Stimulated activated CD4-positive, alpha-beta T cell treated with anti-CD3 and anti-CD28 coated beads, Interleukin-15, amount 100 ng/mL, for 48 hours (primary cell): Measurements from ENCODE around the gene TAP2.
"Not testable (repeated sequence)": the region's sequence is repeated elsewhere in the genome, so short reads cannot be mapped to it uniquely, and the experiment has no call there.

ENCODE experiments used
- DNase-seq, 2 donors: peaks; one replicate each; pipeline ENCODE4 v3.0.0-alpha.2; 2020; ENCODE audit warnings: low read depth in 2 of 2

Gene TAP2

DNA sequence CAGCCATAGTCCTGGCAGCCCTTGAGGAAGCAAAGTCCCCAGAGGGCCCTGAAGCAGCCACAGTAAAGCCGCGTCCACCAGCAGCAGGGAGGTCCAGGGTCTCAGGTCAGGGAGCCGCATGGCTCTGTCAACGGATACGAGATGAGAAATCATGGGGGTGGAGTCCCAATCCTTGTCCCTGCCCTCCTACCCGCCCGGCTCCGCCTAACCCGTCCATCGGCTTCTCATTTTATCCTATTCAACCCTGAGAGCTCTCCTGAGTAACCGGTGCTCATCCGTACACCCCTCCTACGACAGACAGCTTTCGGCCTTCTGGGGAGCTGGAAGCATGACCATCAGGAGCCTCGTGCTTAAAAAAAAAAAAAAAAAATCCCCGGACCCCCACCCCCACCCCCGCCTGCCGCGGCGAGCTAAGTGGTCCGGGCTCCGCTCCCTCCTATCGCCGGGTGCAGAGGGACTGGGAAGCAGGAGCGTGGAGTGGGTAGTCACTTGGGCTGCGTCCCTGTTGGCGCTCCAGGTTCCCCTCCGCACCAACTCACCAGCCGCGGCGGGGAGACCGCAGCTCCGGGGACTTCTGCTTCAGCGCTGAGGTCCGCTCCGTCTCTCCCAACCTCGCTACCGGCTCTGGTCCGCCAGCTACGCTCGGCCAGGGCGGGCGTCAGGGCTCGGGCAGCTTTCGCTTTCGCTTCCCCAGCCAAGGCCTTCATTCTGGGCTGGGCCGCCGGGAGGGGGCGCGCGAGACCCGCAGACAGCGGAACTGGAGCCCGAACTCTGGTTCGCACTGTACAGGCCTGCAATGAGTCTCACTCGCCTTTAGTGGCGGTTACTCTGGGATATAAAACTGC lies at the start of gene TAP2:
TSS of gene TAP2 (minus strand) at position 626 of the 845 bp plus-strand sequence. CDS start at position 120, 506 bp downstream.
- DNase-seq = peak; percentile 94 to 95

DNA sequence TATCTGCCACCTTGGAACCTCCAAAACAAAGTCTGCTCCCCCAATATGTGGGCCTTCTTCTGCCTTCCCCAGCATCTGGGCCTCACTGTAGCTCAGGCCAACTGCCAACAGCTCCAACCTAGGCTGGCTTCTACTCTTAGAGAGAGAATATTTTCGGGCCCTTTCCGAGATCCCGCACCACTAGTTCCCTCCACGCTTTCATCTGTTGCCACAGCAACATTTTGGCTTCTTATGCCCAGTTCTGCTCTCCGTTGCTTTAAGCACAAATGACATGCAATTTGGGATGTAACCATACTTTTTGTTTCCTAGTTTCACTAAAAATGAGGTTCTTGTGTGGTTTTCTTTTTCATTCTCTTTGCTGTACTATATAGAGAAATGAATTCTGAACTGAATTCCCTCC lies 49.1 kb upstream of the TAP2 start:
- DNase-seq = no peak

DNA sequence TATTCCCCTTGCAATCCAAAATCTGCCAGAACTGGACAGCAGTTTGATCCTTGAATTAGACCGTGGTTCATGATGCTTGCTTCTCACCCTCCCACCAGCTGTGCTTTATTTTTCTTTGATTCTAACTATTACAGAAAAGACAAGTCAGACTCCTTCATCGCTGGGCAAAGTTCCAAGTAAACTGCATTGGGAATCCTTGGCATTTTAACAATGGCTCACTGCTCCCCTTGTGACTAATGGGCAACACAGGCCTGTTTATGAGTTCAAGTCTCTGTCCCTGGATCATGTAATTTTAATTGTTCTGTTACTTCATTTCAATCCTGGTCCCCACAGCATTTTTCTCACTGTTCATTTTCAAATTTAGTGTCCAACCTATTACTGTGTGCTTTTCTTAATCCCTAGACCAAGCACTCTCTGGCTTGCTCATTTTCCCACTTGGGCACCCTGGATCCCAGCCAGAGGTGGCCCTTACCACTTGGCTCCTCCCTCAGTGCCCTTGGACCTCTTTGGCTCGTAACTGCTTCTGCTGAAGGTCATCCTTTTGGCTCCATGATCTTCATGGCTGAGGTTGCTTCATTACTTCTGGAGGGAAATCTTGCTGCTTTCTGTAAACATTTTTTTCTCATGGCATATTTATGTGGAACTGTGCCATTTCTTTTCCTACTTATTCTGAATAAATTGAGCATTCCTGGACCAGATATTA lies 48.3 kb upstream of the TAP2 start:
- DNase-seq = no peak

DNA sequence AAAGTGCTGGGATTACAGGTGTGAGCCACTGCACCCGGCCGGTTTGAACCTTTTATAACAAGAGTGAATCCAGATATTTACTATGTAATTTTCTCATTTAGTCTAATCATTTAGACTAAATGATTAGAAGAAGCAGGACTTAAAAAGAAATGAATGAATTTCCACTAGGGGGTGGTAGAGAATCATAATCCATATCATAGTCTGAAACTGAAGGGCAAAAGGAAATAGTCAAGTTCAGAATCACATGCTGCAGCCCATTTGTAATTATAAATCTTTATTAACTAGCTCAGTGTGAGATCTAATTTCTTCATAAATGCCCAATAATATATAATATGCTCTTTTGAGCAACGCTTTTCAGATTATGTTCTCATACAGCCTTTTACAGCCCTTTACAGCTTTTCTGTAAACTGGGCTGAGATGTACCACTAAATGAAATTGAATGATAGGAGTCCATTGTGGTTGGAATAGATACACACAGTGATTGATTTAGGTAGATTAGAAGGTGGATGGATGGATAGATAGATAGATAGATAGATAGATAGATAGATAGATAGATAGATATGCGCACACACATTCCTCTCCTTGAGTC lies 47.3 kb upstream of the TAP2 start:
- no peak for DNase-seq

DNA sequence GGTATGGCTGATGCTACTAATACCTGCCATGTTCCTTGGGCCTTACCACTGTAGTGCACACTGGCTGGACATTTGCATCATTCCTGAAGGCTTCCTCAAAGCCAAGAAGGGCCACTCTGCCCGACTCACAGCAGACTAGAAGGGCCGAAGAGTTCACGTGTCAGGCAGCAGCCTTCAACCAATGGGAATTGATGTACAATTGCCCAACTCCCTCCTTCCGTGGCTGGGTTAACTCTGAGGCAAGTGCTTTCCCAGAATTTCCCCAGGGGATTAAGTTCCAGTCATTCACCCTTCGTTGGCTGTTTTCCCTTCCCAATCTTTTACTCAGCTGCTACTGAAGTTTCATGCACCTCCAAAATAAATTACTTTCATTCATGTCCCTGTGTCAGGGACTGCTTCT lies 45.2 kb upstream of the TAP2 start:
- no peak for DNase-seq

DNA sequence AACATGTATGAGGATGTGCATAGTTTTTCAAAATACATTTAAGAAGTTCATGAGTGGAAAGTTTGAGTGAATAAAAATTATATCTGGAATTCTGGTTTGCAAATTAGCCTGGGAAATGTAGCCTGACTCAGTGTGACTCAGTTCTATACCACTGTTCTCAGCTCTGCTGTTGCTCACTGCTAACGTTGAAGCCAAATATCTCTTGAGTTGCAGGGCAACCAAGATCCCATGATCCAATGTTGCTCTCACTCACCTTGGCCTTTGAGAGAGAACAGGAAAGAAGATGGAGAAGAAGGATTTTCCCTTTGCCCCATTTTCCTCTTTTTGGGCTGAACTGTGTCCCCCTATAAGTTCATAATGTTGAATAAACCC lies 44.3 kb upstream of the TAP2 start:
- no peak for DNase-seq

DNA sequence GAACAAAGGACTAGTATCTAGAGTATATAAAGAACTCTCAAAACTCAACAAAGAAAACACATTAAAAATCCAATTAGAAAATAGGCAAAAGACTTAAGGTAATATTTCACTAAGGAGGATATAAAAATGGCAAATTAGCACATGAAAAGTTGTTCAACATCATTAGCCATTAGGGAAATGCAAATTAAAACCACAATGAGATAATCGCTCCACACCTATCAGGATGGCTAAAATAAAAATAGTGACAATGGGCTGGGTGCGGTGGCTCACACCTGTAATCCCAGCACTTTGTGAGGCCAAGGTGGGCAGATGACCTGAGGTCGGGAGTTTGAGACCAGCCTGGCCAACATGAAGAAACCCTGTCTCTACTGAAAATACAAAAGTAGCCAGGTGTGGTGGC lies 42.4 kb upstream of the TAP2 start:
- not testable (repeated sequence) for DNase-seq

DNA sequence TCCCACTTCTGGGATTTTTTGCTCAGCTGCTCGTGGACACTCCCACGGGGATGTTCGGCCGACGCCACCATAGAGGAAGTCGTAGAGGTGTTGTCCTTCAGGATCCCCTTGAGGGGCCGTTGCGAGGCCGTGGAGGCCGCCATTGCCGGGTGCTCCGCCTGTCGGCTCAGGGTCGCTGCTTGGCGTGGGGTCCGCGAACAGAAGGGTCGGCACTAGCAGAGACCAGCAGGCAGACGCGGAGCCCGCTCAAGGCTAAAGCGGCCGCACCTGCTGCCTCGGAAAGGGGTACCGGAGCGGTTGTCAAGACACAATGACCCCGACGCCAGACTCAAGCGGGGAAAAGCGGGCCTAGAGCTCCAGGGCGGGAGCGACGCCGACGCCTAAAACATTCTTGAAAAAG lies 41.2 kb upstream of the TAP2 start:
- no peak for DNase-seq

DNA sequence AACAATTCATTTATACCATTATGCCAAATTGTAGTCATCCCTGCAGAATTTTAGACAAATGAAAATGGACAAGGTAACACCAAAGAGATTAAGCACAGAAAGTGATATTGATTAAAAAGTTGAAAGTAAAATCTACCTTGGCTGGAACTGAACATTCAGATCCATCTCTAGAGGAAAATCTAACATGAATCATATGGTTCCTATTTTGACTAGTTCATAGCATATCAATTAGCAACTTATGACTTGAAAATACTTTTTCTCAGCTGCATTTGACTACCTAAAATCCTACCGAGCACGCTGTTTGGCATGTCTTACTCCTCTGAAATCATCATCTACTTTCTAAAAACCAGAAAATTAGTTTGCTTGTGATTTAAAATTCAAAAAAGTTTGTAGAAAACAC lies 38.1 kb upstream of the TAP2 start:
- no peak for DNase-seq

DNA sequence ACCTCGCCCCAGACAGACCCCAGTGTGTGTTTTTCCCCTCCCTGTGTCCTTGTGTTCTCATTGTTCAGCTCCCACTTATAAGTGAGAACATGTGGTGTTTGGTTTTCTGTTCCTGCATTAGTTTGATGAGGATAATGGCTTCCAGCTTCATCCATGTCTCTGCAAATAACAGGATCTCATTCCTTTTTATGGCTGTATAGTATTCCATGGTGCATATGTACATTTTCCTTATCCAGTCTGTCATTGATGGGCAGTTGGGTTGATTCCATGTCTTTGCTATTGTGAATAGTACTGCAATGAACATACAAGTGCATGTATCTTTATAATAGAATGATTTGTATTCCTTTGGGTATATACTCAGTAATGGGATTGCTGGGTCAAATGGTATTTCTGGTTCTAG lies 35.4 kb upstream of the TAP2 start:
- not testable (repeated sequence) for DNase-seq

DNA sequence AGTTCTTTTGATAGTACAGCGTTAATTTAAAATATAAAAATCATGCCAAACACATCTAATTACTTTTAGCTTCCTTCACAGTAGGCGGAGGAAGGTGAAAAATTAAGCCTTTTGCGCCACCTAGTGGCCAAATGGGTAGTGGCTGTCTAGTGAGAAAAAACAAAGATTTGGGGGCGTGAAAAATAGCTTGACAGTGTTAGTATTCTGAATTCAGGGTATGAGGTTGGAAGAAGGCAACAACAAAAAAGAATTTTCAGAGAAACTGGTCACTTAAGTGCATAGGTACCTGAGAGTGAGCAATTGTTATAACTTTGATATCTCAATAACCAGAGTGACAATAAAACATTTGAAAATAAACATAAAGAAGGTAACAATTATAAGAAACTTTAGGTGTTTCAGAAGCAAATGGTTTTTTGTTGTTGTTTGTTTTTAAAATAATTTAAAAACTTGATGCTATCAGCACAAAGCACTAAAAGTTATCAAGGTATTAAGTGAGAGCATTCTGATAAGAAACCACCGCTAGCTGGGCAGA lies 29.8 kb upstream of the TAP2 start:
- DNase-seq = peak; percentile 65 to 81

DNA sequence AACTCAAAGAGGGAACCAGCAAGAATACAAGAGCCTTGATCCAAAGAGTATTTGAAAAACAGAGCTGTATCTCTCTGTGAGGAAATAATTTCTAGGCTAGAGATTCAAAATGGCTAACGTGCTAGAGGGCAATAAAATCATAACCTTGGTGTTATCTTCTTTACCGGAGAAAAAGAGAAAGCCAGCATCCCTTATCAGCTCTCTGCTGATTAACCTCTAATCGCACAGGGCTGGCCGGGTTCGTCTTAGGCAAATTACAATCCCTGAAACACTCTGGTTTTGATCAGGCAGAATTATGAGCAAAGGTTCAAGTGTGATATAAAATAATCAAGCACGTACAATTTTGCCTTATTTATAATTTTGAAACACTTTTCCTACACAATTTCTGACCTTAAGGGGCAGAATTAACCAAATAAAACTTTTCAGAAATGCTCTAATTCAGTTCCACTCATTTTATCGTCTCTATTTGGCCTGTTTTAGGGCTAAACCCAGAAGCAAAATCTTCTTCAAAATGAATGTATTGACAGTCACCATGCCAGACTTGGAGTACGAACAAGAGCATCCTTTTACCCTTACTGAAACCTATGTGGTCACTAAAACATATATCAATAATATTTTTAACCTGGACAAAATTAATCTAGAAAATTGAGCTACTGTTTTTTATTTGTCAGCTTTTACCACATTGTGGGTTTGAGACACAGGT lies 29.2 kb upstream of the TAP2 start:
- DNase-seq = no peak

DNA sequence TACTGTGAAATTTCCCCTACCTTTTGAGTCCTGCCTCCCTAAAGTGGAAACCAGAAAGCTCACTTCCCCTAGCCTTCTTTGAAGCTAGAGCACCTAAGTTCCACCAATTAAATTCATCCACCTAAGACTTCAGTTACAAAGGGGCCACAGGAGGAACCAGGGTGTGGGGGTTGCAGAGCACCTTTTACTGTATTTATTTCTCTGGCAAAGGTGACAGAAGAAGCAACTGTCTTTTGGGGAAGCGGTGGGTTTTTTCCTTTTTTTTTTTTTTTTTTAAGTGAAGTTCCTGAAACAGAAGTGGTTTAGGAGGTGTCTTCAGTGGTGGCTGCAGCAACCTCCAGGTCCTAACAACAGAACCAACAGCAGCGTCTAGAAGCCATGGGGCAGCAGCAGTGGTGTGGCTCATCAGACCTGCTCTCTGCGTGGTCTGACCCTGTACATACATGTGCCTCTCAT lies 28.5 kb upstream of the TAP2 start:
- no peak for DNase-seq

DNA sequence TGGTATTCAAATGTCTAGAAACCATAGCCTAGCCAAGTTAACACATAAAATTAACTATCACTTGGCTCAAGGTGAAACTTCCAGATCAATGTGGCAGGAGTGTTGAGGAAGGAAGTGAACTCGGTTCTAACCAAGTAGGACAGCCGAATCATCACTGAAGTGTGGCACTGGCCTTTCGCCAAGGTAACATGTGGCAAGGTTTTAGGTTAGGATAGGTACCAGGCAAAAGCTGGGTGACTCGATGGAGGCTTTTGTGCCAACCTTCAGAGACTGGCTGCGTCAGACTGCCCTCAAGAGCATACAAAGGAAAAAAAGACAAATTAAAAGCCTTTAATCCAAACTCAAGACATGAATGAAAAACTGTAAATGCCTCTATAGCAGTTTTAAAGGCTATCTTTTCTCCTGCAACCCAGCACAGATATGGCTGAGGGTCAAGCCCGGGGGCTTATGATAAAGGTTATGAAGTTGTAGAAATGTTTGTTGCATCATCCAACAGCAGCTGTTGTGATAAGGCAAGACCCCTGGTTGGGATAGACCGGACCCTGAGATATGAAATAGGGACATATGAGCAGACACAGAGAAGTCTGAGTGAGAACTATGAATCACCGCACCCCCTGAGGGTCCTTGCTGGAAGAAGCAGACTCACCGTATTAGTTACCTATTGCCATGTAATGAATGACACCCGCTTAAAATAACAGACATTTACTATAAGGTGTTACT lies 27.3 kb upstream of the TAP2 start:
- no peak for DNase-seq

DNA sequence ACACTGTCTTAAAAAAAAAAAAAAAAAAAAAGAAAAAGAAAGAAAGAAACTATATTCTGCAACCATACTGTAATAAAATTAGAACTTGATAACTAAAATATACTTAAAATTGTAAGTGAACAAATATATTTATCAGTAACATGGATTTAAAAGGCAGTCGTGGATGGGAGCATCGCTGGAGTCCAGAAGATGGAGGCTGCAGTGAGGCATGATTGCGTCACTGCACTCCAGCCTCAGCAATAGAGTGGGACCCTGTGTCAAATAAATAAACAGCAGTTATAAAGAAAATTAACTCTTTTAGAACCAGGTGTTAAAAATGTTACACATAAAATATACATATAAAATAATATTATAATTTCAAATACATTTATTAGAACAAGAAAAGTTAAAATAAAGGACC lies 24.2 kb upstream of the TAP2 start:
- DNase-seq = no peak

DNA sequence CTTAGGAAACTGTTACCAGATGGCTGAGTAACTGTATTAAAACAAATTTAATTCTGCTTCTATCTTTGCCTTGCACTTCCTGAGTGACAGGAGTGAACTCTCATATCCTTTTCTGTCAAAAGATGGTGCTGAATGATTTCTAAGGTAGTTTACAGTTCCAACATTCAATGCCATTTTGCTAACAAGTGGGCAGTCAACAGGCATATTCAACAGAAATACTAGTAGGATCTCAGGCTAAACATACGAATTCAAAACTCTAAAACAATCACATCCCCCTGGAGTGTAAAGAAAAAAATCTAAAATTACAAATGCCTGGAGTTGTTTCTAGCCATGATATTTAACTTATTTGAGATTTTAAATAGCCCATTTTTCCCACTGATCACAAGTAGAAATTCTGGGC lies 22.1 kb upstream of the TAP2 start:
- DNase-seq = no peak

DNA sequence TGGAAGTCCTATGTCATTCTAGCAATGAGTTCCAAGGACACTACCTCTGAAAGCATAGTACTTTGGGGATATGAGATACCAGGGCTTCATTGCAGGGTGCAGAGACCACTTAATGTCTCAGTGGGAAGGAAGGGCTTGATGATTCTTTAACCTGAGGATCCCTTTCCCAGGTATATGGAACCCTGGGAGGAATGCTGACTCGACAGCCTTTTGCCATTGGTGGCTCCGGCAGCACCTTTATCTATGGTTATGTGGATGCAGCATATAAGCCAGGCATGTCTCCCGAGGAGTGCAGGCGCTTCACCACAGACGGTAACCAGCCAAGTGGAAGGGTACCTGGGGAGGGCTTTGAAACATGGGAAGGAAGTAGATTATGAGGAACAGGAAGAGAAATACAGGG lies 19.7 kb upstream of the TAP2 start:
- no peak for DNase-seq

DNA sequence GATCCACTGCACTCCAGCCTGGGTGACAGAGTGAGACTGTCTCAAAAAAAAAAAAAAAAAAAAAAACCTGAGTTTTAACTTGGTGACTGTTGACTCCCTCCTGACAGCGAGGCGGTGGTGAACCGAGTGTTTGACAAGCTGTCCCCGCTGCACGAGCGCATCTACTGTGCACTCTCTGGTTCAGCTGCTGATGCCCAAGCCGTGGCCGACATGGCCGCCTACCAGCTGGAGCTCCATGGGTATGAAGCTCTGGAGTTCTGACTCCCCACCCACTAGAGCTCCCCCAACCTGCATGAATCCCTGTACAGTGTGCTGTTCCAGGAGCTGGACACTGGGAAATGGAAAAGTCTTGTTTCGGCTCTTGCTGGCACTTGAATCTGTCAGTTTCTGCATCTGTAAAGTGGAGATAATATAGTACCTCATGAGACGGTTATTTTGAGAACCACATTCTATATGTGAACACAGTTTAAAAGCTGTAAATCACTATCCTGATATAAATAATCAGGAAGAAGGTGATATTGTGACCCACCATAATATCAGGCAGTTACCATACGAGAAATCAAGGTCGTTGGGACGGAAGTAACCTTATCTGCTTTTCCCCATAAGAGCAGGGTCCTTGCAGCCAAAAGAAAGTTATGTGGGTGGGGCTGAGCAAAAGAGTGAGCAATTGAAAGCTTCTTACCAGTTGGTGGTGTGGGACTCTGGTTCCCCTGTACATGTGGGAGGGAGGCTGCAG lies 18.8 kb upstream of the TAP2 start:
- no peak for DNase-seq

DNA sequence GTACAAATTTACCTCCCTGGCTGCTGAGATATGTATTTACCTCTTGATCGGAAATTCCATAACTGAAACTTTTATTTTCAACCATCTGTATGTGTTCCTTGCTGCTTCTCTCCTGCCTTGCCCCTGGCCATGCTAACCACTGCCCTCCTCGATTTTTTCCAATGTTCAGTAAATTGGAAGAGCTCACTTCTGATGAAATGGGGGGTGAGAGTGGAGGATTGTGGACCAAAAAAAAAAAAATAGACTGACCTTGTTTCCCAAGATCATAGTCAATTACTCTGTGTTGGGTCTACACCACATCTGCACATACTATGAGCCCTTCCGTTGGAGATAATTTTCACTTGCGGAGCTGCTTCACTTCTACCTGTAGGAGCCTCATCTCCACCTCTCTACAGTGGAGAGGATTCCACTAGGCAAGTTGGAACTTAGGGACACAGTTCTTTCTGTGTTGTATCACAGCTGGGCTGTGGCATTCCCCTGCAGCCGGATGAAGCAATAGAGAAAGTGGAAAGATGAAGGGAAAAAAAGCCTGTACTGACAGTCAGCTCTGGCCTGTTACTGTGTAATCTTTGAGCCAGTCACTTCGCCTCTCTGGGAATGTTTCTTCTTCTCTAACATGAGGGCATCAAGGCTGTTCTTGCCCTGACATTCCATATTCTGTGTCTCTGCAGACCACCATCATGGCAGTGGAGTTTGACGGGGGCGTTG lies 17.1 kb upstream of the TAP2 start:
- DNase-seq = no peak
